GM19023 (cell line): ENCODE data around the gene ZNF860.
A peak's percentile ranks its signal among the peaks of the same experiment; 100 is the strongest.

Source experiments
- ATAC-seq: cut with Tn5 transposase; IDR thresholded peaks from one replicate; pipeline ENCODE4 v1.9.1; 2021; ENCODE audit warnings: mild to moderate bottlenecking, moderate library complexity; ENCODE audit not compliant: unreplicated experiment

Gene ZNF860

GRCh38 chr3:31981206-31982181 is at the start of gene ZNF860, which contains the start of gene OSBPL10:
TSS of gene ZNF860 (plus strand) at chr3:31981750. CDS start at chr3:31989080, 7,330 bp downstream.
TSS of gene OSBPL10 (minus strand) at chr3:31981262. CDS start at chr3:31981179, 83 bp downstream.
- peak; percentile 24 for ATAC-seq

- no peak for ATAC-seq
Measured at GRCh38 chr3:31932990-31933389, 48.6 kb upstream of the ZNF860 start.

- ATAC-seq: no peak
Measured at GRCh38 chr3:31934018-31934417, 47.5 kb upstream of the ZNF860 start.

- ATAC-seq: no peak
Measured at GRCh38 chr3:31934866-31935265, 46.7 kb upstream of the ZNF860 start.

- ATAC-seq: no peak
Measured at GRCh38 chr3:31936420-31937060, 45.0 kb upstream of the ZNF860 start.

- no peak for ATAC-seq
Measured at GRCh38 chr3:31937225-31937624, 44.3 kb upstream of the ZNF860 start.

- ATAC-seq: no peak
Measured at GRCh38 chr3:31942446-31942845, 39.1 kb upstream of the ZNF860 start.

GRCh38 chr3:31943041-31943440 is 38.5 kb upstream of the ZNF860 start:
- no peak for ATAC-seq

GRCh38 chr3:31945738-31946052 is 35.9 kb upstream of the ZNF860 start:
- ATAC-seq: no peak

GRCh38 chr3:31946484-31947081 is 35.0 kb upstream of the ZNF860 start:
- no peak for ATAC-seq

GRCh38 chr3:31947162-31947561 is 34.4 kb upstream of the ZNF860 start:
- no peak for ATAC-seq

- no peak for ATAC-seq
Measured at GRCh38 chr3:31947671-31948091, 33.9 kb upstream of the ZNF860 start.

GRCh38 chr3:31948280-31948679 is 33.3 kb upstream of the ZNF860 start:
- ATAC-seq: no peak

GRCh38 chr3:31952205-31952604 is 29.3 kb upstream of the ZNF860 start:
- peak; percentile 86 for ATAC-seq

GRCh38 chr3:31953091-31953490 is 28.5 kb upstream of the ZNF860 start:
- no peak for ATAC-seq

GRCh38 chr3:31953636-31954035 is 27.9 kb upstream of the ZNF860 start:
- no peak for ATAC-seq

- ATAC-seq: no peak
Measured at GRCh38 chr3:31955581-31955980, 26.0 kb upstream of the ZNF860 start.

GRCh38 chr3:31957106-31957505 is 24.4 kb upstream of the ZNF860 start:
- ATAC-seq: no peak

- no peak for ATAC-seq
Measured at GRCh38 chr3:31958701-31959152, 22.8 kb upstream of the ZNF860 start.

GRCh38 chr3:31959251-31959650 is 22.3 kb upstream of the ZNF860 start:
- no peak for ATAC-seq

GRCh38 chr3:31959951-31960792 is 21.4 kb upstream of the ZNF860 start:
- no peak for ATAC-seq
